ENCODE results near the gene CCDC50.

DNA sequence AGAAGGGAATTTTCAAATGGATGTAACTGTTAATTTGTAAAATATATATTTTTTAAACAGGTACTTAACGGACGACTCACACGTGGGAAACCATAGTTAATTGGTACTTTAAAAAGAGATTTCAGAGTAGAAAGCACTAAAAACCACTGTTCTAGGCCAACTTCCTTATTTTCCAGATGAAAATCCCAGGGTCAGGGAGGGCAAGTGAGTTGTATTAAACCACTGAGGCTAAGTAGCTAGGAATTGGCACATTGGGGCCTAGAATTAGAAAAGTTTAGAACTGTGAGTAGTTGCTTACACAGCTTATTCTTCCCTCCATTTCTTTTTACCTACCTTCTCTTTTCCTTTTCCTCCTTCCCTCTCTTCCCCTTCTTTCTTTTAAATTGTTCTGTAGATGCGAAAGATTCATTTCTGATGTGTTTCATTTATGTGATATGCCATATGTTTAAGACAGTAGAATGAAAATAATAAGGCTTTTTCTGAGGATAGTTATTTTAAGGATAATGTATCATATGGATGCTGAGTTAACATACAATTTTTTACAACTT, 5.2 kb downstream of the CCDC50 start:
- TF ChIP-seq, protein P1, sequence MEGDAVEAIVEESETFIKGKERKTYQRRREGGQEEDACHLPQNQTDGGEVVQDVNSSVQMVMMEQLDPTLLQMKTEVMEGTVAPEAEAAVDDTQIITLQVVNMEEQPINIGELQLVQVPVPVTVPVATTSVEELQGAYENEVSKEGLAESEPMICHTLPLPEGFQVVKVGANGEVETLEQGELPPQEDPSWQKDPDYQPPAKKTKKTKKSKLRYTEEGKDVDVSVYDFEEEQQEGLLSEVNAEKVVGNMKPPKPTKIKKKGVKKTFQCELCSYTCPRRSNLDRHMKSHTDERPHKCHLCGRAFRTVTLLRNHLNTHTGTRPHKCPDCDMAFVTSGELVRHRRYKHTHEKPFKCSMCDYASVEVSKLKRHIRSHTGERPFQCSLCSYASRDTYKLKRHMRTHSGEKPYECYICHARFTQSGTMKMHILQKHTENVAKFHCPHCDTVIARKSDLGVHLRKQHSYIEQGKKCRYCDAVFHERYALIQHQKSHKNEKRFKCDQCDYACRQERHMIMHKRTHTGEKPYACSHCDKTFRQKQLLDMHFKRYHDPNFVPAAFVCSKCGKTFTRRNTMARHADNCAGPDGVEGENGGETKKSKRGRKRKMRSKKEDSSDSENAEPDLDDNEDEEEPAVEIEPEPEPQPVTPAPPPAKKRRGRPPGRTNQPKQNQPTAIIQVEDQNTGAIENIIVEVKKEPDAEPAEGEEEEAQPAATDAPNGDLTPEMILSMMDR (conservative IDR thresholded peaks at IDR 0.05; ENCODE audit: low read length), result no peak
- TF ChIP-seq EZH2phosphoT487 (IDR thresholded peaks at IDR 0.05; ENCODE audit: borderline replicate concordance), result no peak

Data from Loucy (cell line).